BE2C (cell line): ENCODE data around the gene SRSF8. TPM values are rescaled to one million over a fixed set of nuclear protein-coding genes. Genes with fewer than 3 reads are reported as not detected.
"Not testable (repeated sequence)": the region's sequence is repeated elsewhere in the genome, so short reads cannot be mapped to it uniquely, and the experiment has no call there.

Source experiments
- DNase-seq: peaks from one replicate; pipeline ENCODE4 v3.0.0-alpha.2; 2020
- H3K27me3 ChIP-seq: fragments of 250-450 bp; sonication (Bioruptor Pico); 2 replicates; pipeline ENCODE4 v1.5.1; 2020; ENCODE audit warnings: mild to moderate bottlenecking
- H3K36me3 ChIP-seq: fragments of 250-450 bp; sonication (Bioruptor Pico); 2 replicates; pipeline ENCODE4 v1.5.1; 2020; ENCODE audit warnings: mild to moderate bottlenecking
- H3K4me1 ChIP-seq: fragments of 250-450 bp; sonication (Bioruptor Pico); 2 replicates; pipeline ENCODE4 v1.5.1; 2020
- H3K4me3 ChIP-seq: 2 replicates; pipeline ENCODE4 v1.5.1; 2011; ENCODE audit warnings: low read depth, low read length
- H3K9me3 ChIP-seq: fragments of 250-450 bp; sonication (Bioruptor Pico); 2 replicates; pipeline ENCODE4 v1.5.1; 2020
- polyA plus RNA-seq: library from polyadenylated mRNA; unstranded; fragments of >200 nt; gene quantifications from one replicate; pipeline ENCODE4 v1.2.1, GENCODE V29; 2012; ENCODE audit warnings: low read depth, missing spikeins; ENCODE audit not compliant: insufficient read length, insufficient read depth
- TF ChIP-seq, protein P1 (sequence below): IDR thresholded peaks from 2 replicates; pipeline ENCODE4 v1.5.1; 2012; ENCODE audit warnings: mild to moderate bottlenecking, low read depth, low read length

Gene SRSF8, protein sequence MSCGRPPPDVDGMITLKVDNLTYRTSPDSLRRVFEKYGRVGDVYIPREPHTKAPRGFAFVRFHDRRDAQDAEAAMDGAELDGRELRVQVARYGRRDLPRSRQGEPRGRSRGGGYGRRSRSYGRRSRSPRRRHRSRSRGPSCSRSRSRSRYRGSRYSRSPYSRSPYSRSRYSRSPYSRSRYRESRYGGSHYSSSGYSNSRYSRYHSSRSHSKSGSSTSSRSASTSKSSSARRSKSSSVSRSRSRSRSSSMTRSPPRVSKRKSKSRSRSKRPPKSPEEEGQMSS
- polyA plus RNA-seq: 147 TPM

DNA sequence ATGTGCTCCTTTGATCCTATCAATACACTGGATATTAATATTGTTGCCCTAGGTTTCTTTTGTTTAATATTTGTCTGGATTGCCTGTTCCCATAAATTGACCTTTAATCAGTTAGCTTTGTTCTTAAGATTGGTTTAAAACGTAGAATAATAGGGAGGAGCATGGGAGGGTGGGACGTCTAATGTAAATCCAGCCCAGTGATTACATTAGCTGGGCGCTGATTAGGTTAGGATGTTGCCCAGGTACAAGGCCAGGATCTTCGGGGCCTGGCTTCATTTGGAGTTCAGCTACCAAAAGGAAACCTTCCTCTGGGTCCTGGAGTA lies at the start of gene SRSF8:
SRSF8 (plus strand) TSS at position 204 of the 323 bp plus-strand sequence. CDS start 308 bp downstream, outside the sequence.
- H3K27me3 ChIP-seq: no peaks in the 10 kb centered on the region
- TF ChIP-seq, protein P1, sequence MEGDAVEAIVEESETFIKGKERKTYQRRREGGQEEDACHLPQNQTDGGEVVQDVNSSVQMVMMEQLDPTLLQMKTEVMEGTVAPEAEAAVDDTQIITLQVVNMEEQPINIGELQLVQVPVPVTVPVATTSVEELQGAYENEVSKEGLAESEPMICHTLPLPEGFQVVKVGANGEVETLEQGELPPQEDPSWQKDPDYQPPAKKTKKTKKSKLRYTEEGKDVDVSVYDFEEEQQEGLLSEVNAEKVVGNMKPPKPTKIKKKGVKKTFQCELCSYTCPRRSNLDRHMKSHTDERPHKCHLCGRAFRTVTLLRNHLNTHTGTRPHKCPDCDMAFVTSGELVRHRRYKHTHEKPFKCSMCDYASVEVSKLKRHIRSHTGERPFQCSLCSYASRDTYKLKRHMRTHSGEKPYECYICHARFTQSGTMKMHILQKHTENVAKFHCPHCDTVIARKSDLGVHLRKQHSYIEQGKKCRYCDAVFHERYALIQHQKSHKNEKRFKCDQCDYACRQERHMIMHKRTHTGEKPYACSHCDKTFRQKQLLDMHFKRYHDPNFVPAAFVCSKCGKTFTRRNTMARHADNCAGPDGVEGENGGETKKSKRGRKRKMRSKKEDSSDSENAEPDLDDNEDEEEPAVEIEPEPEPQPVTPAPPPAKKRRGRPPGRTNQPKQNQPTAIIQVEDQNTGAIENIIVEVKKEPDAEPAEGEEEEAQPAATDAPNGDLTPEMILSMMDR: no peak
- H3K4me3 ChIP-seq: peak within 1 kb of the TSS; percentile 87
- peaks cover 6% of the 10 kb centered on the region; the same call in 1 of the 2 replicates for H3K36me3 ChIP-seq
- no peaks in the 10 kb centered on the region for H3K9me3 ChIP-seq
- DNase-seq: no peak
- H3K4me1 ChIP-seq: no peaks in the 10 kb centered on the region

DNA sequence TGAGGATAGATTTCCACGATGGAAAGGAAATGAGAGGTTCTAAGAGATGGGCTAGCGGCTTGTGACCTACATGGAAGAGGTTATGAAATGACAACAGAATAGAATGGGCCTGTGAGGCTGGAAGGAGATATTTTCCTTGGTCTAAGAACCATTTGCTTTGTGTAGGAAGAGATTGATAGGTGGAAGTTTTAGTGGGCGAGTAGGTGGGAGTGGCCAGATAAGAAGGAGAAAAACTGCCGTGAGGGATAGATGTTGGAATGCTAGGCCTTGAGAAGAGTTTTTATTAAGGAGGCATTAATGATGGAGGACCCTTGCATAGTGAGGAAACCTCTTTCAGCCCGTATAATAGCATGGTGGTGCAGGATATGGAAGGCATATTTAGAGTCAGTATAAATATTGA lies 45.3 kb upstream of the SRSF8 start:
- DNase-seq, H3K4me3 ChIP-seq, H3K4me1 ChIP-seq, H3K27me3 ChIP-seq, H3K36me3 ChIP-seq, H3K9me3 ChIP-seq: not testable (repeated sequence)

DNA sequence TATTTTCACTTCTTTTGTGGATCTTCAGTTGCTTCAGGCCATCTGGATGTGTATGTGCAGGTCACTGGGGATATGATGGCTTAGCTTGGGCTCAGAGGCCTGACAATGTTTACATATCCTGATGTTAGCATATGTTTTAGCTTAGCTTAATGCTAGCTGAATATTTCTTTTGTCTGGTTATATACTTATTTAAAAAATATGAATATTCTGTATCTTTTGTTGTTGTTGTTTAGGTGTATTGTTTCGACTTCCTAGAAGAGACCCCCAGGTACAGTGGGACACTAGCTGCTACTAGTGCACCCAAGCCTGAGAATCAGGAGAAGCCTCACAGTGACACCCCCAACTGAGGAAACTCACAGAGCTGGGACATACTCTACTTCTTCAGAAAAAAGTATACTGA lies 41.8 kb upstream of the SRSF8 start, which contains the start of gene KDM4E:
KDM4E (plus strand) TSS at position 301 of the 400 bp plus-strand sequence. CDS start 300 bp downstream, outside the sequence.
- Histone ChIP-seq H3K27me3 (no peaks in the 10 kb centered on the region), H3K9me3 (no peaks in the 10 kb centered on the region), H3K36me3 (no peaks in the 10 kb centered on the region), H3K4me1 (no peaks in the 10 kb centered on the region), H3K4me3 (no peak within 1 kb of the TSS)
- TF ChIP-seq, protein P1: no peak
- no peak for DNase-seq

DNA sequence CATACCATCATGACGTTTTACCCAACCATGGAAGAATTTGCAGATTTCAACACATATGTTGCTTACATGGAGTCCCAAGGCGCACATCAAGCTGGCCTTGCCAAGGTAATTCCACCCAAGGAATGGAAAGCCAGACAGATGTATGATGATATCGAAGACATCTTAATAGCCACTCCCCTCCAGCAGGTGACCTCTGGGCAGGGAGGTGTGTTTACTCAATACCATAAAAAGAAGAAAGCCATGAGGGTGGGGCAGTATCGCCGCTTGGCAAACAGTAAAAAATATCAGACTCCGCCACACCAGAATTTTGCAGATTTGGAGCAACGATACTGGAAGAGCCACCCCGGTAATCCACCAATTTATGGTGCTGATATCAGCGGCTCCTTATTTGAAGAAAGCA lies 41.1 kb upstream of the SRSF8 start:
- not testable (repeated sequence) for H3K4me1 ChIP-seq, H3K4me3 ChIP-seq, H3K9me3 ChIP-seq, DNase-seq, H3K36me3 ChIP-seq, H3K27me3 ChIP-seq

DNA sequence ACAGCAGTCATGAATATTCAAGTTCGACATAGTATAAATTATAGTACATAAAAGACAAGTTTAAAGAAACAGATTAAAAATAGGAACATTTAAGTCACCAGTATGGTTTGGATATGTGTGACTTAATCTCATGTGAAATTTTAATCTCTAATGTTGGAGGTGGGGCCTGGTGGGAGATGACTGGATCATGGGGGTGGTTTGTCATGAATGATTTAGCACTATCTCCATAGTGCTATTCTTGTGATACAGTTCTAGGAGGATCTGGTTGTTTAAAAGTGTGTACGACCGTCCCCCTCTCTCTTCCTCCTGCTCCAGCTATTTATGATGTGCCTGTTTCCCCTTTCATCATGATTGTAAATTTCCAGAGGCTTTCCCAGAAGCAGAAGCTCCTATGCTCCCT lies 38.4 kb upstream of the SRSF8 start:
- TF ChIP-seq, protein P1: no peak
- Histone ChIP-seq H3K4me1 (no peaks in the 10 kb centered on the region), H3K4me3 (no peak overlapping the region), H3K9me3 (no peaks in the 10 kb centered on the region), H3K36me3 (no peaks in the 10 kb centered on the region), H3K27me3 (no peaks in the 10 kb centered on the region)
- DNase-seq: no peak

DNA sequence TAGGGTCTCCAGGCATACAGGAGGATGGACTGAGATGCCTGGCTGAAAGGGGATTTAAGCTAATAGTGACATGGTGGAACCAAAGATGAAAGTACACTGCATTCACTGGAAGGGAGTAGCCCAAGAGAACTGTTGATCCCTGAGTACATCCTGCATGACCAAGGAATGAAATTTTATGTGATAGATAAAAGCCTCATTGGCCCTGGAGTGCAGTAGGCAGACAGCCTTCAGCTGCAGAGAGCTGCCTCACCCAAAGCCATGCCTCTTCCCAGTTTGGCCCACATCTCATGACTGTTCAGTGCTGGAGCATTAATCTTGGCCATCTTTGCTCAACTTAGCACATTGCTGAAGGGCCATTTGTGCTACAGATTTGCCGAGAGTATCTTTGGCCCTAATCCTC lies 33.7 kb upstream of the SRSF8 start:
- Histone ChIP-seq H3K4me3 (no peak overlapping the region), H3K27me3 (no peaks in the 10 kb centered on the region), H3K36me3 (no peaks in the 10 kb centered on the region), H3K4me1 (no peaks in the 10 kb centered on the region), H3K9me3 (no peaks in the 10 kb centered on the region)
- TF ChIP-seq, protein P1: no peak
- DNase-seq: no peak

DNA sequence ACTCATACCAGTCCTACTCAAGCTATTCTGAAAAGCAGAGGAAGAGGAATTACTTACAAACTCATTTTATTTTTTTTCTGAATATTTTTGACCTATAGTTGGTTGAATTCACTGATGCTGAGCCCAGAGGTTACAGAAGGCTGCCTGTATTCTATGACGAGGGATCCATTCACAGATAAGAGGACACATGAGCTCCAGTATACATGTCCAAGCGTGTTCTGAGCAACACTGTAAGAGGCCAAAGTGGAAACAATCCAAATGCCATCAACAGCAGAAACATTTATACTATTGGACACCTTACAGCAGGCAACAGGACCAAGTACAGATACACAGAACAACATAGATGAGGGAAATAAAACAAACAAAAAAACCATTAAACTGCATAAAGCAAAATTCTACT lies 31.4 kb upstream of the SRSF8 start:
- Histone ChIP-seq H3K4me3 (no peak overlapping the region), H3K36me3 (no peaks in the 10 kb centered on the region)

DNA sequence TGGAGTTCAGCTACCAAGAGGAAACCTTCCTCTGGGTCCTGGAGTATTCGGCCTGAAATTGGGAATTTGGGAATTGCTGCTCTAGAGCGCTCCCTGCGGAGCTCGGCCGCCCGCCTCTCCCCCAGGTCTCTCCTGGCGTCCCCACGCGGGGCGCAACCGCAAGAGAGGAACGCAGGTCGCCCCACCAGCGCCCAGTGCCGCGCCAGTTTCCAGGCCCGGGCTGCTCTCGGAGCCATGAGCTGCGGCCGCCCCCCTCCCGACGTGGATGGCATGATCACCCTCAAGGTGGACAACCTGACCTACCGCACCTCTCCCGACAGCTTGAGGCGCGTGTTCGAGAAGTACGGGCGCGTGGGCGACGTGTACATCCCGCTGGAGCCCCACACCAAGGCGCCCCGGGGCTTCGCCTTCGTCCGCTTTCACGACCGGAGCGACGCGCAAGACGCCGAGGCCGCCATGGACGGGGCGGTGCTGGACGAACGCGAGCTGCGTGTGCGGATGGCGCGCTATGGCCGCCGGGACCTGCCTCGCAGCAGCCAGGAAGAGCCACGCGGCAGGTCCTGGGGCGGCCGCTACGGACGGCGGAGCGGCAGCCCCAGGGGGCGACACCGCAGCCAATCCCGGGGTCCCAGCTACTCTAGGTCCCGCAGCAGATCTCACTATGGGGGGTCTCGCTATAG lies 29.2 kb upstream of the SRSF8 start:
- not testable (repeated sequence) for DNase-seq, H3K4me3 ChIP-seq, H3K36me3 ChIP-seq, H3K9me3 ChIP-seq, H3K4me1 ChIP-seq, H3K27me3 ChIP-seq

More for the DNA sequence above, 31.4 kb upstream of the SRSF8 start:
- Histone ChIP-seq H3K27me3 (no peaks in the 10 kb centered on the region), H3K9me3 (no peaks in the 10 kb centered on the region), H3K4me1 (no peaks in the 10 kb centered on the region)
- TF ChIP-seq, protein P1: no peak
- no peak for DNase-seq
